A673 (cell line): Measurements from ENCODE around the gene KCNF1. TPM values are rescaled to one million over a fixed set of nuclear protein-coding genes. Genes with fewer than 3 reads are reported as not detected.
A peak's percentile ranks its signal among the peaks of the same experiment; 100 is the strongest.

Experiments
- BruUV-seq: library from RNA; stranded (reverse); fragments of 400-500 nt; replicated peaks from 2 replicates; lab custom pipeline; 2021; lab: Mats Ljungman, UMichigan
- CTCF ChIA-PET: fragments of 300-600 bp; sonication (Branson Sonifier 250); formaldehyde crosslinking; loops from one replicate; lab custom pipeline; 2022; ENCODE audit warnings: antibody characterized with exemption; lab: Charles Lee
- POLR2A ChIA-PET: fragments of 300-600 bp; sonication (Branson Sonifier 250); formaldehyde crosslinking; loops from one replicate; lab custom pipeline; 2022; ENCODE audit warnings: antibody characterized with exemption; ENCODE audit not compliant: low non-redundant PET; lab: Charles Lee
- DNase-seq: peaks from one replicate; pipeline ENCODE4 v3.0.0-alpha.2; 2015; ENCODE audit warnings: low spot score
- H3K27ac ChIP-seq: fragments of 200-600 bp; sonication (generic); 2 replicates; pipeline ENCODE4 v1.5.1; 2016; ENCODE audit warnings: mixed run types, low read depth, mild to moderate bottlenecking, mixed read lengths, antibody characterized with exemption, low read length; ENCODE audit not compliant: poor library complexity, severe bottlenecking
- H3K27me3 ChIP-seq: fragments of 200-600 bp; sonication (generic); replicated peaks from 2 replicates; pipeline ENCODE4 v1.6.1; 2017; ENCODE audit warnings: mixed run types, low read depth, mild to moderate bottlenecking, mixed read lengths, antibody characterized with exemption, low read length; ENCODE audit not compliant: insufficient read depth, poor library complexity
- H3K36me3 ChIP-seq: fragments of 200-600 bp; sonication (generic); 2 replicates; pipeline ENCODE4 v1.6.1; 2016; ENCODE audit warnings: mixed run types, mild to moderate bottlenecking, mixed read lengths, antibody characterized with exemption, low read length; ENCODE audit not compliant: insufficient read depth, poor library complexity, severe bottlenecking
- H3K4me1 ChIP-seq: fragments of 200-600 bp; sonication (generic); 2 replicates; pipeline ENCODE4 v1.6.1; 2017; ENCODE audit warnings: mixed run types, mild to moderate bottlenecking, mixed read lengths, antibody characterized with exemption, low read length; ENCODE audit not compliant: insufficient read depth, poor library complexity, severe bottlenecking
- H3K4me3 ChIP-seq: fragments of 200-600 bp; sonication (generic); 2 replicates; pipeline ENCODE4 v1.5.1; 2016; ENCODE audit warnings: low read depth, mixed run types, mild to moderate bottlenecking, mixed read lengths, low read length; ENCODE audit not compliant: poor library complexity, severe bottlenecking
- H3K9me3 ChIP-seq: fragments of 200-600 bp; sonication (generic); 2 replicates; pipeline ENCODE4 v1.6.1; 2016; ENCODE audit warnings: mixed run types, low read depth, mild to moderate bottlenecking, mixed read lengths, antibody characterized with exemption, low read length; ENCODE audit not compliant: poor library complexity, severe bottlenecking
- EZH2 ChIP-seq: fragments of 200-600 bp; sonication (generic); IDR thresholded peaks from 2 replicates; pipeline ENCODE4 v1.6.1; 2017; ENCODE audit warnings: borderline replicate concordance, low read depth, mild to moderate bottlenecking, mixed read lengths, antibody characterized with exemption, low read length; ENCODE audit not compliant: poor library complexity, severe bottlenecking
- intact Hi-C: fragments of 100-400 bp; cut with micrococcal nuclease; formaldehyde crosslinking; loops from one replicate; pipeline ENCODE4 v1.10.0; 2022; ENCODE audit not compliant: unreplicated experiment
- total RNA-seq: library from RNA; stranded (reverse); gene quantifications from 2 replicates; pipeline ENCODE4 v1.2.3, GENCODE V29; 2021
- TF ChIP-seq, protein P1 (sequence below): fragments of 300-800, 200-600 bp; sonication (generic); conservative IDR thresholded peaks from 2 replicates; pipeline ENCODE4 v1.5.1; 2017; ENCODE audit warnings: low read depth, mild to moderate bottlenecking, antibody characterized with exemption, low read length, moderate library complexity, mixed read lengths

Gene KCNF1
- total RNA-seq, 1 experiment from 2014 or later = 0.32 TPM

GRCh38 chr2:10871978-10872377 lies 39.8 kb upstream of the KCNF1 start:
- Histone ChIP-seq H3K27me3 (no peaks in the 10 kb centered on the region), H3K4me1 (peaks cover 6% of the 10 kb centered on the region), H3K9me3 (peaks cover 8% of the 10 kb centered on the region), H3K36me3 (no peaks in the 10 kb centered on the region), H3K27ac (no peak overlapping the region), H3K4me3 (no peak overlapping the region)
- BruUV-seq = no TSS peak
- intact Hi-C loops = no loop called here
- ChIA-PET POLR2A (no interaction called here), CTCF (interaction anchor here (0.5 to 0.6 kb wide), 2 partner anchors 37 to 38 kb away, joined by 4 to 6 read pairs; no protein-coding TSS in a partner anchor)
- TF ChIP-seq EZH2 = no peak
- TF ChIP-seq, protein P1, sequence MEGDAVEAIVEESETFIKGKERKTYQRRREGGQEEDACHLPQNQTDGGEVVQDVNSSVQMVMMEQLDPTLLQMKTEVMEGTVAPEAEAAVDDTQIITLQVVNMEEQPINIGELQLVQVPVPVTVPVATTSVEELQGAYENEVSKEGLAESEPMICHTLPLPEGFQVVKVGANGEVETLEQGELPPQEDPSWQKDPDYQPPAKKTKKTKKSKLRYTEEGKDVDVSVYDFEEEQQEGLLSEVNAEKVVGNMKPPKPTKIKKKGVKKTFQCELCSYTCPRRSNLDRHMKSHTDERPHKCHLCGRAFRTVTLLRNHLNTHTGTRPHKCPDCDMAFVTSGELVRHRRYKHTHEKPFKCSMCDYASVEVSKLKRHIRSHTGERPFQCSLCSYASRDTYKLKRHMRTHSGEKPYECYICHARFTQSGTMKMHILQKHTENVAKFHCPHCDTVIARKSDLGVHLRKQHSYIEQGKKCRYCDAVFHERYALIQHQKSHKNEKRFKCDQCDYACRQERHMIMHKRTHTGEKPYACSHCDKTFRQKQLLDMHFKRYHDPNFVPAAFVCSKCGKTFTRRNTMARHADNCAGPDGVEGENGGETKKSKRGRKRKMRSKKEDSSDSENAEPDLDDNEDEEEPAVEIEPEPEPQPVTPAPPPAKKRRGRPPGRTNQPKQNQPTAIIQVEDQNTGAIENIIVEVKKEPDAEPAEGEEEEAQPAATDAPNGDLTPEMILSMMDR = no peak
- no peak for DNase-seq

- no peak for DNase-seq
- Histone ChIP-seq H3K4me3 (no peak overlapping the region), H3K9me3 (peaks cover 8% of the 10 kb centered on the region), H3K27me3 (no peaks in the 10 kb centered on the region), H3K27ac (no peak overlapping the region), H3K4me1 (peaks cover 18% of the 10 kb centered on the region), H3K36me3 (no peaks in the 10 kb centered on the region)
- BruUV-seq = no TSS peak
- TF ChIP-seq, protein P1 = no peak
- TF ChIP-seq EZH2 = no peak
- intact Hi-C loops = no loop called here
- ChIA-PET POLR2A (no interaction called here), CTCF (no interaction called here)
These were observed 38.6 kb upstream of the KCNF1 start for GRCh38 chr2:10873171-10873570.

DNA sequence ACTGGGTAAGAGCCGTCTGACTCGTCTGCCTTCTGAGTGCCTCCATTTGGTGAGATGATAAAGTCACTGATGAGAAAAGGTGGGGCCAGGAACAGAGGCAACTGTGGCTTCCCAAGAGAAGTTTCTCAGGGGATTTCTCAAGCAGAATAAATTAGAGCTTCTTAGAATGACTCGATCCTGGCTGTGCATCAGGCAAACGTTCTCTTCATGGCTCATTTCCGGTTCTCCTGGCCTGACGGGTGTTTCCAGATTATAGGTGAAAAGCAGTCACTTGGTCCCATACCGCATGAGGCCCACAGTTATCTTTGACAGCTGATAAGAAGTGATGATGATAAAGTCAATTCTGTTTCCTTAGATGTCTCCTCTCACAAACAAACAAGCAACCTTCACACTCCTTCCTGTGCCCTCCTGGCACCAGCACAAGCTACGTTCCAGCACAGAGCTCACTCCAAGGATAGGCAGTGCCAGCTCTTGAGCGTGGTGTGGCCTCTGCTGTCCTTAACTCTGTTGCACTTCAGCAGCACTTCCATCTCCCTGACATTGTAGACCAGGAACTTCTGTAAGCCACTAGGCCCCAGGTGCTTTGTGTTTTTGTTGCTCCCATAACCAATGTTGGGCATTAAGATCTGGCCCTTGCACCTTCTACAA lies 37.8 kb upstream of the KCNF1 start:
- peaks cover 21% of the 10 kb centered on the region for H3K4me1 ChIP-seq
- no TSS peak for BruUV-seq
- H3K27ac ChIP-seq = no peak overlapping the region
- H3K36me3 ChIP-seq = no peaks in the 10 kb centered on the region
- POLR2A ChIA-PET = no interaction called here
- CTCF ChIA-PET = no interaction called here
- no peaks in the 10 kb centered on the region for H3K27me3 ChIP-seq
- intact Hi-C loops = no loop called here
- DNase-seq = peak; percentile 65
- H3K9me3 ChIP-seq = peaks cover 8% of the 10 kb centered on the region
- no peak overlapping the region for H3K4me3 ChIP-seq
- no peak for TF ChIP-seq EZH2
- TF ChIP-seq, protein P1 = no peak
